Esophagus mucosa (tissue), 1 donor: Measurements from ENCODE around the gene RPL12. TPM values are rescaled to one million over a fixed set of nuclear protein-coding genes. Genes with fewer than 3 reads are reported as not detected.
"Not testable (repeated sequence)": the region's sequence is repeated elsewhere in the genome, so short reads cannot be mapped to it uniquely, and the experiment has no call there.

Experiments used
- ATAC-seq: fragments of 200-7000 bp; cut with Tn5 transposase; one replicate; pipeline ENCODE4 v1.9.1; 2020
- total RNA-seq: library from RNA; stranded (reverse); gene quantifications from one replicate; pipeline ENCODE4 v1.2.4, GENCODE V29; 2023
- donor health status: DM: yes; HTN: yes; CAD: no.

RPL12 gene
- total RNA-seq, 1 donor from 2014 or later = 1,546 TPM

GRCh38 chr9:127467621-127468020 is 16.4 kb upstream of the RPL12 start:
- ATAC-seq = no peak

GRCh38 chr9:127466407-127466917 is 15.3 kb upstream of the RPL12 start:
- not testable (repeated sequence) for ATAC-seq

- no peak for ATAC-seq
These were observed 12.7 kb upstream of the RPL12 start for GRCh38 chr9:127463911-127464310.

GRCh38 chr9:127463382-127463781 is 12.2 kb upstream of the RPL12 start:
- no peak for ATAC-seq

GRCh38 chr9:127458921-127459320 is 7.7 kb upstream of the RPL12 start:
- ATAC-seq = no peak

GRCh38 chr9:127457191-127457878 is 6.1 kb upstream of the RPL12 start:
- no peak for ATAC-seq

- ATAC-seq = no peak
These were observed 4.3 kb upstream of the RPL12 start for GRCh38 chr9:127455324-127455992.

- no peak for ATAC-seq
These were observed 1.5 kb upstream of the RPL12 start for GRCh38 chr9:127452691-127453090.

GRCh38 chr9:127451858-127452656 is 851 bp upstream of the RPL12 start:
- ATAC-seq = peak; percentile 63

- no peak for ATAC-seq
These were observed 327 bp upstream of the RPL12 start for GRCh38 chr9:127451608-127451857.

- peak; percentile 6 for ATAC-seq
These were observed 904 bp downstream of the RPL12 start for GRCh38 chr9:127450243-127450760.

GRCh38 chr9:127449332-127449966 is 1.8 kb downstream of the RPL12 start:
- ATAC-seq = no peak

GRCh38 chr9:127448112-127448805 is 2.9 kb downstream of the RPL12 start:
- no peak for ATAC-seq

GRCh38 chr9:127447416-127448111 is 3.6 kb downstream of the RPL12 start:
- ATAC-seq = no peak

GRCh38 chr9:127446713-127447415 is 4.3 kb downstream of the RPL12 start:
- no peak for ATAC-seq

GRCh38 chr9:127445851-127446712 is 5.1 kb downstream of the RPL12 start:
- ATAC-seq = no peak

GRCh38 chr9:127444921-127445850 is 6.0 kb downstream of the RPL12 start:
- no peak for ATAC-seq

- ATAC-seq = no peak
These were observed 6.8 kb downstream of the RPL12 start for GRCh38 chr9:127444283-127444920.
